Endothelial cell (in vitro differentiated cells): ENCODE measurements around the gene MRPL44. TPM values are rescaled to one million over a fixed set of nuclear protein-coding genes. Genes with fewer than 3 reads are reported as not detected.

Experiments
- DNase-seq: peaks from one replicate; pipeline ENCODE4 v3.0.0; 2021; ENCODE audit warnings: low spot score
- H3K27ac Mint-ChIP-seq: one replicate; pipeline ENCODE4 v1.8.0; 2021; ENCODE audit warnings: mixed read lengths, inconsistent platforms; ENCODE audit not compliant: unreplicated experiment
- H3K27me3 Mint-ChIP-seq: one replicate; pipeline ENCODE4 v1.8.0; 2021; ENCODE audit warnings: mild to moderate bottlenecking, moderate library complexity, mixed read lengths, inconsistent platforms; ENCODE audit not compliant: unreplicated experiment
- H3K36me3 Mint-ChIP-seq: one replicate; pipeline ENCODE4 v1.8.0; 2021; ENCODE audit warnings: mild to moderate bottlenecking, low read depth, mixed read lengths, inconsistent platforms; ENCODE audit not compliant: unreplicated experiment
- H3K4me1 Mint-ChIP-seq: one replicate; pipeline ENCODE4 v1.8.0; 2021; ENCODE audit warnings: mild to moderate bottlenecking, mixed read lengths, inconsistent platforms; ENCODE audit not compliant: unreplicated experiment
- H3K4me3 Mint-ChIP-seq: one replicate; pipeline ENCODE4 v1.8.0; 2021; ENCODE audit warnings: mild to moderate bottlenecking, mixed read lengths, inconsistent platforms; ENCODE audit not compliant: unreplicated experiment
- H3K9me3 Mint-ChIP-seq: one replicate; pipeline ENCODE4 v1.8.0; 2021; ENCODE audit warnings: mixed read lengths, inconsistent platforms; ENCODE audit not compliant: unreplicated experiment
- CTCF ChIP-seq: fragments of 200-600 bp; sonication (generic); IDR thresholded peaks from one replicate; pipeline ENCODE4 v1.5.0; 2021; ENCODE audit warnings: antibody characterized with exemption; ENCODE audit not compliant: unreplicated experiment
- total RNA-seq: library from RNA; stranded (reverse); fragmentation: NEBNext Ultra II Directional; extraction: Animal tissue kit (Norgen Biotek cat#: 25700); gene quantifications from one replicate; pipeline ENCODE4 v1.2.1, GENCODE V29; 2021; ENCODE audit not compliant: unreplicated experiment

The MRPL44 gene
- total RNA-seq, 1 donor from 2014 or later, result 25.7 TPM

- no peak for TF ChIP-seq CTCF
- Mint-ChIP-seq H3K9me3 (no peaks in the 10 kb centered on the region), H3K36me3 (no peaks in the 10 kb centered on the region), H3K4me3 (no peak overlapping the region), H3K27me3 (peaks cover 3% of the 10 kb centered on the region), H3K4me1 (peaks cover 11% of the 10 kb centered on the region), H3K27ac (no peak overlapping the region)
- no peak for DNase-seq
Observed at GRCh38 chr2:224009605-224010315, 52.5 kb downstream of the MRPL44 start.

- H3K9me3 Mint-ChIP-seq, result no peaks in the 10 kb centered on the region
- no peak overlapping the region for H3K4me3 Mint-ChIP-seq
- H3K4me1 Mint-ChIP-seq, result peaks cover 11% of the 10 kb centered on the region
- no peaks in the 10 kb centered on the region for H3K36me3 Mint-ChIP-seq
- H3K27me3 Mint-ChIP-seq, result no peaks in the 10 kb centered on the region
- H3K27ac Mint-ChIP-seq, result no peak overlapping the region
- no peak for TF ChIP-seq CTCF
- DNase-seq, result no peak
Observed at GRCh38 chr2:224011837-224012236, 54.6 kb downstream of the MRPL44 start.

DNA sequence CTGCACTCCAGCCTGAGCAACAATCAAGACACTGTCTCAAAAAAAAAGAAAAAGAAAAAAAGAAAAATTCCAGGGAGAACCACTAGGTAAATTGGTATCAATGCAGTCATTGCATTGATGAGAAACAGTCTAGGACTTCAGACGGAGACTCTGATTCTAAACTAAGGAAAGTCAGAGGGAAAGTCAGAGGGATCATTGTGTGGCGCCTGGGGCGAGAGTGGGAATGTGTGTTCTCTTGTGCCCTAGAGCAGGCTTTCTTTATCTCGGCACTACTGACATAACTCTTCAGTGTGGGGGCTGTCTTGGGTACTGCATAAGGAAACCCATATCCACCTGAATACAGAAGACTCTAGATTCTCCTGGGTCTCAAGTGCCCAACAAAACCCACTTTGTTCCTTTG, 57.1 kb downstream of the MRPL44 start:
- TF ChIP-seq CTCF, result no peak
- Mint-ChIP-seq H3K27me3 (no peaks in the 10 kb centered on the region), H3K4me3 (no peak overlapping the region), H3K27ac (no peak overlapping the region), H3K9me3 (no peaks in the 10 kb centered on the region), H3K36me3 (no peaks in the 10 kb centered on the region), H3K4me1 (peaks cover 16% of the 10 kb centered on the region)
- no peak for DNase-seq

- no peak for DNase-seq
- Mint-ChIP-seq H3K4me3 (no peak overlapping the region), H3K36me3 (no peaks in the 10 kb centered on the region), H3K27ac (no peak overlapping the region), H3K27me3 (peaks cover 3% of the 10 kb centered on the region), H3K4me1 (peaks cover 6% of the 10 kb centered on the region), H3K9me3 (no peaks in the 10 kb centered on the region)
- no peak for TF ChIP-seq CTCF
Observed at GRCh38 chr2:224016963-224017362, 59.7 kb downstream of the MRPL44 start.

Other genes with a start within 250 kb of the MRPL44 start
- gene AP1S3, start 119.9 kb upstream of the MRPL44 start, total RNA-seq, result 0.80 TPM
- gene WDFY1, start 12.1 kb upstream of the MRPL44 start, total RNA-seq, result 53.1 TPM
- 40.4 TPM for gene SERPINE2, start 81.8 kb downstream of the MRPL44 start, total RNA-seq